Measurements from ENCODE around the gene MSLN. TPM values are rescaled to one million over a fixed set of nuclear protein-coding genes. Genes with fewer than 3 reads are reported as not detected.

The MSLN gene
- total and polyA plus RNA-seq, 9 of the 15 experiments (the other 6 are each of a cell fraction or from before 2014, with no cell fraction given), result not detected

- TF ChIP-seq ZNF277 (CRISPR knock-in tag; IDR thresholded peaks at IDR 0.05; ENCODE audit: borderline replicate concordance) (no peak), HMGXB4 (CRISPR knock-in tag; IDR thresholded peaks at IDR 0.05) (0 out of 2 replicates have a peak, but pooled peaks have one; percentile 42), CEBPG (CRISPR knock-in tag; IDR thresholded peaks at IDR 0.05) (no peak), CEBPG (tag; conservative IDR thresholded peaks at IDR 0.05 in 1 of 2, IDR thresholded peaks at IDR 0.05 in 1 of 2) (no peak), POLR2A (conservative IDR thresholded peaks at IDR 0.05) (peak; percentile 71), ETV6 (IDR thresholded peaks at IDR 0.05; ENCODE audit: borderline replicate concordance in 1 of 2, low read depth in 2 of 2, low read length in 1 of 2) (no peak), ETV6 (CRISPR knock-in tag; IDR thresholded peaks at IDR 0.05; ENCODE audit: borderline replicate concordance) (0 out of 2 replicates have a peak, but pooled peaks have one; percentile 16), LEF1 (IDR thresholded peaks at IDR 0.05) (no peak; the same call in 1 of the 2 replicates), ZNF408 (CRISPR knock-in tag; IDR thresholded peaks at IDR 0.05; ENCODE audit: low read depth) (no peak), HNRNPH1 (optimal IDR thresholded peaks at IDR 0.05; ENCODE audit: low read depth, low read length) (no peak), GTF2E2 (tag; IDR thresholded peaks at IDR 0.05) (peak; percentile 58; the same call in 1 of the 2 replicates), ZNF174 (CRISPR knock-in tag; IDR thresholded peaks at IDR 0.05) (no peak), ZNF584 (CRISPR knock-in tag; IDR thresholded peaks at IDR 0.05; ENCODE audit: low read depth) (no peak), SMARCC2 (IDR thresholded peaks at IDR 0.05; ENCODE audit: low read depth) (no peak), EGR1 (conservative IDR thresholded peaks at IDR 0.05) (peak; percentile 60), JUND (IDR thresholded peaks at IDR 0.05; ENCODE audit: borderline replicate concordance, low read depth, low read length) (peak; percentile 25; the same call in 1 of the 2 replicates), JUND (tag; IDR thresholded peaks at IDR 0.05; ENCODE audit: borderline replicate concordance, low read depth, low read length) (no peak; the same call in 2 of the 3 replicates), LCOR (CRISPR knock-in tag; IDR thresholded peaks at IDR 0.05) (peak; percentile 58; the same call in 1 of the 2 replicates), GABPB1 (CRISPR knock-in tag; IDR thresholded peaks at IDR 0.05) (no peak), NFXL1 (CRISPR knock-in tag; IDR thresholded peaks at IDR 0.05) (no peak), POLR3A (IDR thresholded peaks at IDR 0.05; ENCODE audit: borderline replicate concordance, extremely low read depth, insufficient read depth, insufficient read length) (no peak), ARID1B (IDR thresholded peaks at IDR 0.05) (peak; percentile 44; the same call in 1 of the 2 replicates), POLR3G (IDR thresholded peaks at IDR 0.05; ENCODE audit: extremely low read depth, insufficient read length, insufficient replicate concordance) (no peak), CREB1 (IDR thresholded peaks at IDR 0.05) (no peak), CREB1 (CRISPR knock-in tag; IDR thresholded peaks at IDR 0.05) (0 out of 2 replicates have a peak, but pooled peaks have one; percentile 7), TBP (optimal IDR thresholded peaks at IDR 0.05; ENCODE audit: low read depth, low read length) (peak; percentile 51)
Observed at GRCh38 chr16:720447-720989, 40.0 kb upstream of the MSLN start (continued).
